HPDE6-E6E7 (cell line): ENCODE results near the gene CTU1.

Experiments
- DNase-seq: peaks from one replicate; pipeline ENCODE4 v3.0.0; 2011; ENCODE audit warnings: missing footprints; ENCODE audit errors: extremely low spot score

The CTU1 gene

DNA sequence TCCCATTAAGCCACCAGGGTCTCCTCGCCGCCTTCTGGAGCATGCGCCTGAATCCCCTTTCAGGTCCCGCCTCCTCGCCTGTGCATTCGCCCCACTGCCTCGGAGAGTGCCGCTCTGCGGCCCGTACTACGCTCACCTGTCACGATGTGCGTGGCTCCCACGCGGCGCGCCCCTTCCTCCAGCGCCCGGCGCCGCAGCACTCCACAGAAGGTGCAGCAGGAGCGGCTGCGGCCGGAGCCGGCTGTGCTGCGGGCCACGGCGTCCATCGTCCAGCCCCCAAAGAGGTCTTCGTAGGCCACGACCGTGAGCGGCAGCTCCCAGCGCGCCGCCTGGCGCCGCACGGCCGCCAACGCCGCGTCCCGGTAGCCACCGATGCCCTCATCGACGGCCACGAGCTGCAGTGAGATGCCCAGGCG is 4.3 kb downstream of the CTU1 start:
- no peak for DNase-seq

DNA sequence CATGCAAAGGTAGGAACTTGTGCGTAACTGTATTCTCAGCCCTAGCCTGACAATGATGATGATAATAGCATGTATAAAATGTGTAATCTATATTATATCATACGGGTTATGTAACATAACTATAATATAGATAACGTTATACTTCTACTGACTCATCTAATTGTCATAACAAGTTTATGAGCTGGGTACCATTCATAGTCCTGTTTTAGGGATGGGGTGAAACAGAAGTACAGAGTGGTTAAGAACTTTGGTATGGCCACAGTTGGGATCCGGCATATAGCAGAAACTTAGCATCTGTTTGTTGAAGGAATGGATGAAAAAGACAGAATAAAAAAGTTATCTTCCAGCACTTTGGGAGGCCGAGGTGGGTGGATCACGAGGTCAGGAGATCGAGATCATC is 5.2 kb downstream of the CTU1 start:
- no peak for DNase-seq

DNA sequence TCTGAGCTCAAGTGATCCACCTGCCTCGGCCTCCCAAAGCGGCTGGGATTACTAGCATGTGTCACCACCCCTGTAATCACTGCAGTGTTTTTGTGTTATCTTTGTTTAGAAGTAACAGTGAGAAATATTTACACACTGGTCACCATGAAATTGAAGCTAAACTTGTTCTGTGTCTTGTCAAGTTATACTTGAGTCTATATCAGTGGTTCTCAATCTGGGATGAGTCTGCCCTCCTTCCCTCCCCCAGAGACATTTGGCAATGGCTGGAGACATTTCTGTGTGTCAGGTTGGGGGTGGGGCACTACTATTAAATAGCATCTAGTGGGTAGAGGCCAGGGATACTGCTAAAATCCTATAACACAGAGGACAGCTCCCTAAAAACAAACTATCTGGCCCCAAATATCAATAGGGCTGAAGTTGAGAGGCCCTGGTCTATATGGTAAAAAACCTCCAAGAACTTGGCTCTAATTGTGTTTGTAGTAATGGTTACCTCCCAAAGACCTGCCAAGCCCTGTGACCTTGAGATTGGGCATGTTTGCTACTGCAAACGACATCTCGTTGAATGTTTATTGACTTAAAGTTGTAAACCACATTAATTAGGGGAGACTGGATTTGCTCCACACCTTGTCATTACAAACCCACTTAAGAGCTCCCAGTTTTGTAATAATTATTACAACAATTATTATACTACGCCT is 6.9 kb downstream of the CTU1 start:
- no peak for DNase-seq

DNA sequence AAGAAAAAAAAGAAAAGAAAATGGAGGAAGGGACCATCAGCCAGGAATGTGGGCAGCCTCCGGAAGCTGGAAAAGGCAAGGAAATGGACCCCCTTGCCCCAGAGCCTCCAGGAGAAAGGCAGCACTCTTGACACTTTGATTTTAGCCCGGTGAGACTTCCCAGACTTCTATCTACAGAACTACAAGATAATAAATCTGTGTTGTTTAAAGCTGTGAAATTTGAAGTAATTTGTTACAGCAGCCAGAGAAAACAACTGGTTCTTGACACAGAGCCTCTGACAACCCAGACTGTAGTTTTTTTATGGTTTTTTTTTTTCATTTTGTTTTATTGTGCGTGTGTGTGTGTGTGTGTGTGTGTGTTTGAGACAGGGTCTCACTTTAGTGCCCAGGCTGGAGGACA is 7.6 kb downstream of the CTU1 start:
- no peak for DNase-seq

DNA sequence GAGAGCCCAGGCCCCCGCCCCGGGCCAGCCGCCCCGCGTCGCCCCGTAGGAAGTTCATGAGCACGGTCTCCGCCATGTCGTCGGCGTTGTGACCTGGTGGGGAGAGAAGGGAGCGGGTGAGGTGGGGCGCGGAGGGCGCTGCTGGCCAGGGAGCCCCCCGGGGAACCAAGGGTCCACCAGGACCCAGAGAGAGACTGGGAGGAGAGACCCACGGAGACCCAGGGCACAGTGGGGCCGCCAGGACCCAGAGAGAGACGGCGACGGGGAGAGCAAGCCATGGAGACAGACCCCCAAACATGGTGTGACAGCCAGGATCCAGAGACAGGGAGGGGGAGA is 9.2 kb downstream of the CTU1 start:
- no peak for DNase-seq

DNA sequence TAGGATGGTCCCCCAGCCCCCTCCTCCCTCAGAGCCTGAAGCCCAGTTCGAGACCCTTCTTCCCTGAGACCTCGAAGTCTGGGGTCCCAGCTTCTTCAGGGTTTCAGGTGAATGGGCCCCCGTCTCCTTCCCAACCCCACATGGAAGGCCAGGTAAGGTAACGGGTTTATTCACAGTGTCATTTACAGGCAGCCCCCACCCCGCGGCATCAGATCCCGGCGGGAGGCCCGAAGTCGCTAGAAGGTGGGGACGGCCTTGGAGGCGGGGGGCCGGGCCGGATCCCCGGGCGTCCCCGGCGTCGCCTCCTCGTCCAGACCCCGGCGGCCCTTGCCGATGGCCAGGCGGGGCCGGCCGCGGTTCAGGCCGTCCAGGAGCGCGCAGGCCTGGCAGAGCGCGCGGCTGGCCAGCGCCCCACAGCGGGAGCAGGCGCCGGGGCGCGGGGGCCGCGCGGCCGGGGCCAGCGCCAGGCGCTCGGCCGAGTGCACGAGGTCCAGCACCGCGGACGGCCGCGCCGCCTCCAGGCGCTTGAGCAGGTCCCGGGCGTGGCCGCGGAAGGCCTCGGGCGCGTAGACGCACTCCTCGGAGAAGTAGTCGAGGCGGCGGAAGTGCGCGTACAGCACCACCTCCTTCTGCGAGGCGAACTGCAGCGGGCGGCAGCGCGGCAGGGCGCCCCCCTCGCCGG is 9.7 kb downstream of the CTU1 start:
- DNase-seq: no peak

DNA sequence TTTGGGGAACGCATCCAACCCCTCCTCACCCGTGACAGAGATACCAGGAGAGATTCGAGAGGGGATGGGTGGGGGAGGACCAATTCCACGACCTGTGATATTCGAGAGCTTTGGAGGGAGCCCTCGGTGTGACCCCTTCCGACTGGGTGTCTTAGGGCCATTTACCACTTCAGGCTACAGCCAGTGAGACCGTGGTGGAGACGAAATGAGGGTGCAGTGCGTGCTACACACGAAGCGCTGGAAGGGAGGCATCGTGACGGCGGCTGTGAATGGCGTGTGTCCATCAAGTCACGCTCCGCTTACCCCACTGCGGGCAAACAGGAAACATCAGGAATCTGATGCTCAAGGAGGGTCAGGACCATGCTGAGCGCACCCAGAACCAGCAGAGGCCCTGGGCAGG is 10.4 kb downstream of the CTU1 start:
- DNase-seq: no peak

DNA sequence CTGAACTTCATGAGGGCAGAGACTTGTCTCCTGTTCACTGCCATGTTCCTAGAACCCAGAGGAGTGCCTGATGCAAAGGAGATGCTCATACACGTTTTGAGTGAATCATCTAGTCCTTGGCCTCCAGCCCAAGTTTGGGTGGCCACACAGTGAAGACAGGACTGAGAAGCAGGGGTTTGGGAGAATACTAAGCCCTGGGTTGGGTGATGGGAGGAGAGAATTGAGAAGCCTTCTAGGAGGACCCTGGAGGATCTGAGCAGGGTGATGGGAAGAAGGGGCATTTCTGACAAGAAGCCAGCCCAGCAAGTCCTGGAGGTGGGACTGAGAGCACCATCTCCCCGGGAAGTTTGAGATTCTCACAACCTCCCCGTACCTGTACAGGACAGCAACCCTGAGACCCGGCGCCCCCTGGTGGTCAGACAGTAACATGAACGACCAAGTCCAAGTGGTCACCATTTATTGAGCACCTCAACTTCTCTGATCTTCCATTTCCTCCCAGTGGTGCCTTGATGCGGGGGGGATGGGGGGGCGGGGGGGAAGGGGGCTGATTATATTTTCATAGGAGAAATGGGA is 11.0 kb downstream of the CTU1 start:
- DNase-seq: peak; percentile 73

DNA sequence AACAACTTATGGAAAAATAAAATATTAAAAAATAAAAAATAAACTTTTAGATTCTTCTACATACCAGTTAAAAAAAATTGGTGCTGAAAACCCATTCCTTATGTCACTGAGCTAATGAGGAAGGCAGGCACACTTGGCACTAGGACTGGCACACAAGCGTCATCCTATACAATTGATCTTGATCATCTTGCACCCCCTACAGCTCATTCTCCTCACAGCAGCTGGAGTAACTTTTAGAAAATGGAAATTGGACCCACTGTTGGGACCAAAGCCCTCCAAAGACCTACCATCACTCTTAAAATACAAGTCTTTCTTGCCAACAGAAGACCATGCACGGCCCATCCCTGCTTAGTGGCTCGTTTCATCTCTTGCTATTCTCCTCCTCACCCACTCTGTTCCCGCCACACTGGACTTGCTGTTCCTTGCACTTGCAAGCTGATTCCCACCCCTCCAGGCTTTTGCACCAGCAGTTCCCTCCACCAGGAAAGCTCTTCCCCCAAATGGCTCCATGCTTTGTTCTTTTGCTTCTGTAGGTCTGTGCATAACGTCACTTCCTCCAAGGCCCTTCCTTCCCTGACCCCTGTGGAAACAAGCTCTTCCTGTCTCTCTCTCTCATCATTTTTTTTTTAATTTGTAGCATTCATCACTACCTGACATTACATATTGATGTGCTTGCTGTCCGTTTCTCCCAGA is 11.6 kb downstream of the CTU1 start:
- no peak for DNase-seq

DNA sequence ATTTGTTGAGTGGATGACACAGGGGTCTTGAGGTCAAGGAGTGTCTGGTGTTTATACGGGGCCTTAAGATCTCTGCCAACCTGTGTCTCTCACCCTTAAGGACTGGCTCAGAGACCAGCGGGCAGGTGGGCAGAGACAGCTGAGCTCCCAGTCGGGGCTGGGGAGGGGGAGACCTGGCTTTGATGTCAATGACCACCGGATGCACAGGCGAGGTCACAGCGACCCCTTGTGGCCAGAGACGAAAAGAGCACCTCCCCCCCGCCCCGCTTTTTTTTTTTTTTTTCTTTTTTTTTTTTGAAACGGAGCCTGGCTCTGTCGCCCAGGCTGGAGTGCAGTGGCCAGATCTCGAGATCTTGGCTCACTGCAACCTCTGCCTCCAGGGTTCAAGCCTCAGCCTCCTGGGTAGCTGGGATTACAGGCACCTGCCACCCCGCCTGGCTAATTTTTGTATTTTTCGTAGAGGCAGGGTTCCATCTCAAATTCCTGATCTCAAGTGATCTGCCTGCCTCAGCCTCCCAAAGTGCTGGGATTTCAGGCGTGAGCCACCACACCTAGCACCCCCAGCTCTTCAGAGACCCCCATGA is 13.4 kb downstream of the CTU1 start:
- DNase-seq: no peak

DNA sequence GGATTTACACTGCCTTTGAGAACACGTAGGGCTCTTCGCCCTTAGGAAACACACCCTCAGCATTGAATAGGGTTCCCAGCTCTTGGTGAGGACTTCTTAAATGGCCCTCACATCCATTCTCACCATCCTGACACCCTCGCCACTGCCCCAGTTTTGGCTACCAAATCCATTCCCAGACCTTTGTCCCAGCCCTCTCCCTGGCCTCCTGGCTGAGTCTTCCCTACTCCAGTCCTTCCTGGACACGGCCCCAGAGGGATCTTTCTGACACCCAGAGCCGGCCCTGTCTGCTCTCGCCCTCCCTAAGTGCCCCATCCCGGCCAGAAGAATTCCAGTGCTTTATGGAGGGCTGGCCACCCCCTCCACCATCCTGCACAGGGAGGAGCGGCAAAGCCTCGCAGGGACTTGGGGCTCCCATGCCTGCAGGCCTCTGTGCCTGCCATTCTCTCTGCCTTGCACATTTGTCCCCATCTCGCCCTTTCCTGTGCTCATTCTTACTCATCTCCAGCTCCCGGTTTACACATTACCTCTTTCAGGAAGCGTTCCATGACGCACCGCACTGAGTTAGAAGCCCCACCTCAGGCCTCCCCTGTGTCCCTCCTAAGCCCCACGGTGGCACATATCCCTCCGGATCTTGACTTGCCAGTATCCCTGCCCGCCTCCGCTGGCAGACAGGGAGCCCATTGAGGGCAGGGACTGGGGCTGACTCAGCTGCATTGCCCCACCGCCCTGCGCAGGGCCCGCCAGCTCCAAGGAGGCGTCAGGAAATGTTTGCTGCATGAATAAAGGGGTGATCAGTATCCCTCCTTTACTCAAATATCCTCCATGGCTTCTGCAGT is 14.5 kb downstream of the CTU1 start:
- DNase-seq: no peak

DNA sequence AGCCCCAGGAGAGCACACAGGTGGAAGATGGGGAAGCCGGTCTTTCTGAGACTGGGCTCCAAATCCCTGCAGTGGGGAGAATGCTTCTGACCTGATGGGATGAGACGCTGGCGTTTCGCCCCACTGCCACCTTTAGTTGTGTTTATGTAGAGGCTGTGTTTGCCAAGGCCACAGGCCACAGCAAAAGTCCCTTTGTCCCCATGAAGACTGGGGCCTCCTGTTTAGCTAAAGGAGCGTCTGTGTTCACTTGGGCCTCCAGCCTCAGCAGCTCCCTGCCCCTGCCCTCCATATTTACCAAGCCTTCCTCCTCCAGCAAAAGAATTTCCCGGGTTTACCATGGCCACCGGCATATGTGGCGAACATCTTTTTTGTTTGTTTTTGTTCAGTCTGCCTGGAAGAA is 15.1 kb downstream of the CTU1 start:
- DNase-seq: no peak

DNA sequence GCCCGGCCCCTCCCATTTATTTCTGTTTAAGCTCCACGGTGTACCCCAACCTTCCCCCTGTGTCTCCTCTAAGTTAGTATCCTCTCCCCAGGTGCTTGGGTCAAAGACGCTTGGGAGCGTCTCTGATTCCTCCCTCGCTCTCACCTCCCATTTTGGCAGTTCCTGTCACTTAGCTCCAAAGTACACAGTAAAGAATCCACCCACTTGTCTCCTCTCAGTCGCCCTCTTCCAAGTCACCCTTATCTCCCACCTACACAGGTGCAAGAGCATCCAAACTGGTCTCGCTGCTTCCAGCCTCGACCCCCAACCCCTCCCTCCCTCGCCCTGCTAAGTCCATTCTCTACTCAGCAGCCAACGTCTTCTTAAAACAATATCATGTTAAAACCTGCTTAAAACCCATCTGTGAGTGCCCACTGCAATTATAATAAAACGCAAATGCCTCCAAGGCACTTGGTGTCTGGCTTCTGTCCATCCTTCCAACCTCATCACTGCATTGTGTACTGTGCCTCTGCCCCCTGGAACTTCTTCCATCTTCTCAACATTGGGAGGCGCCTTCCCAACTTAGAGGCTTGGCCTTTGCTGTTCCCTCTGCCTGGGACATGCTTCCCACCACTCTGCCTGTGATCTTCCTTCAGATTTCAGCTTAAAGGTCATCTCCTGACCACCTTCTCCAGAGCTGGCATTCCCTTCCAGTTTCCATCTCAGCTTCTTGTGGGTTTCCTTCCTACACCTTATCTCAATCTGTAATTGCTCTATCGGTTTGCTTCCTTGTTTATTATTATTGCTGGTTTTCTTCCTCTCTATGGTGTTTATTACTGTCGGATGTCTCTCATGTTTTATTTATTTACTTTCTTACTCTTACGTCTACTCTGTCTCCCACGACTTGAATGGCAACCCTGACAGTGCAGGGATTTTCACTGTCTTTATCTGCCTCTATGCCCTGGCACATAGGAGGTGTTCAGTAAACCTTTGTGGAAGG is 16.0 kb downstream of the CTU1 start:
- DNase-seq: no peak

DNA sequence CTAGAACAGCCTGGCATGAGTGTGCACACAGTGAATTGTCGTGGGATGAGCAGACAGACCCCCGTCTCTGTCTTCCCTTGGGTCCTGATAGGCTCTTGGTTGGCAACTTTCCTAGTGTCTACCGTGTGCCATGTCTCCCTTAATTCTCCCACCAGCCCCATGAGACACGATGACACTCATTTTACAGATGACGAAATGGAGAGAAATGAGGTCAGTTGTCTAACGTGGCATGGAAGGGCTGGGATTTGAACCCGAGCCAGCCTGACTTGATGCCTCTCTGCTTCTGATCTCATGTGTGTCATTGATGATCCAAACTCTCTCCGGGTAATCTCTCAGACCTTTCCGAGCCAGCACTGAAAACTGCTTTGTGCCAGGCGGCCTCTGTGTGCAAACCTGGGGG is 17.1 kb downstream of the CTU1 start:
- no peak for DNase-seq

DNA sequence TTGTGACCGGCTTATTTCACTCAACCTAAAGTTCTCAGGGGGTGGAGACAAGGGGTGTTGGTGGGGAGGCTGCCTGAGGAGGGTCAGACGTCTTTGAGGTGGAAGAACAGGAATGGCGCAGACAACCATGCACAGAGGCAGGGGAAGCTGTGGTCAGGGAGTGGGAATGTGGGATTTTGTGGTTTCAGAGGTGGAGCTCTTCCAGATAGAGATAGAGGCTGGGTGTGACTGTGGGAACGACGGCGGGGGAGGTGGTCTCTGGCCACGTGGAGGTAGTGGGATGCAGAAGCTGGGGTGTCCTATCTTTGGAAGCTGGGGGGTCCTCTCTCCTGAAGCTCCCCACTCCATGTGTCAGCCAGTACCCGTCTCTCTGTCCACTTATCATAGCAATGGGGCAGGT is 17.7 kb downstream of the CTU1 start:
- DNase-seq: no peak

DNA sequence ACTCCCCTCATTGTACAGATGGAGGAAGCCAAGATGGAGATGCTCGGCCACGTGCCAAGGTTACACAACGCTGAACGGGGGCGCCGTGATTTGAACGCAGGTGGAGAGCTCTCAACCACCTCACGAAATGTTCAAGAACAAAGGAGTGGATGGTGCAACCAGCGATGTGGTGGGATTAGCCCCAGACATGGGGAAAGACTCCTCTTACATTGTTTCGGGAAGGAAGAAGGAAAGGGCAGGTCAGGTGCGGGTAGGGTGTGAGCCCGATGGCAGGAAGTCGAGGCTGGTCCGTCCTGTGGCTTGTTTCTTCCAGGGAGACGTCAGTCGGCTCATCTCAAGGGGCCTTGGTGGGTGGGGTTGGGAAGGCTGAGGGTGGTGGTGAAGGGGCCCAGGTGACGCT is 18.4 kb downstream of the CTU1 start:
- no peak for DNase-seq

DNA sequence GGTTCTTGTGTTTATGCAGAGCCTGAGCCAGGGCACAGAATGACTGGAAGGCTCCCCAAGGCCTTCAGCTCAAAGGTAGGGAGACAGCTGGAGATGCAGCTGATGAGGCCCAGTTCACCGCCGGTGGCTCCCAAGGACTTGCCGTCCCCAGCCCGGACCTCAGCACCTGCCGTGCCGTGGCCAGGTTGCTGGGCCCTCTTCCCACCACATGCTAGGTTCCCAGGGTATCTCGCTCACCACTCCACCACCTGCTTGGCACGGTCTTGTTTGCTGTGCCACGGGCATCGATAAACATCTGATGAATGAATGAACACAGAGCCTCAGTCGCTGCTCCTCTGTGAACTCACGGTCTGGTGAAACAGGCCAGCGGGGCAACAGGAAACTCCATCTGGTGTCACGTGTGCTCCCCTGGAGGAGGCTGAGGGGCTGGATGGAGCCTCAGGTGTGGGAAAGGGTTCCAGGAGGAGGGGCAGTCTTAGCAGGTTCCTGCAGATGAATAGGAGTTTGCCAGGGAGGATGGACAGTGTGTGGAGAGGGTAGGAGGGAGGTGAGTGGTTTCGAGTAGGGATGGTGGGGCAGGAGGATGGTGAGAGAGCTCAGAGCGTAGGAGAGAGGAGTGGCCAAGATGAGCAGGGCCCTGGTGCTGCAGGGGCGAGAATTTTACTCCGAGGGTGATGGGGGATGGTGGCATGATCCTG is 21.9 kb downstream of the CTU1 start:
- DNase-seq: no peak

DNA sequence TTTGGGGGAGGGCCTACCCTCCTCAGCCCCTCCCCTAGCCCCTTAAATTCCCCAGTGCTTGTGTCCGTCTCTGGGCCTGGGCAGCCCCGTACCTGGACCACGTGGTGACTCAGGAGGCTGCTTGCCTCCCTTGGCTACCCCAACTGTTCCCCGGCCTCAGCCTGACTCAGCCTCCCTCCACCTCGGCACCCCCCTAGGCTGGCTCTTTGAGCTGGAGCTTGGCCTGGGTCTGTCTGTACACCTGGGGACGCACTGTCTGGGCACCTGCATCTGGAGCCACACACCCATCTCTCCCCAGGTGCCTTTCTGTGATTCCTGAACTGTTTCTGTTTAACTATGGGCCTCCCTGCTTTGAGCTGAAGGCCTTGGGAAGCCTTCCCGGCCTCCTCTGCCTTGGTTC is 23.7 kb downstream of the CTU1 start:
- no peak for DNase-seq

DNA sequence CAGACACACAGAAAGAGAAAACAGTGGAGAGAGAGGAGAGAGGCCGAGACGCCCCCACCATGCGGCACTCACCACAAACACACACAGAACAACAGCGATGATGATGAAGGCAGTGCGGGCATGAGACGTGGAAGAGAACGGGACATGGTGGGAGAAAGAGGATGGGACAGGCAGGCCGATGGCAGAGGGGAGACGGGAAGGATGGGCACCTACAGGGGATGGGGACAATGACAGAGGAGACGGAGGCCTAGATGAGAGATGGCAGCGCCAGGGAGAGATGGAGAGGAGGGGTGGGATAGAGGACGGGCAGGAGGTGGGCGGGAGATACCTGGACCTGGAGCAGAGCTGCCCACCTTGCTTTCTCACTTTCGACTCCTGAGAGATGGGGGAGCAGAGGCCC is 24.4 kb downstream of the CTU1 start:
- DNase-seq: no peak

DNA sequence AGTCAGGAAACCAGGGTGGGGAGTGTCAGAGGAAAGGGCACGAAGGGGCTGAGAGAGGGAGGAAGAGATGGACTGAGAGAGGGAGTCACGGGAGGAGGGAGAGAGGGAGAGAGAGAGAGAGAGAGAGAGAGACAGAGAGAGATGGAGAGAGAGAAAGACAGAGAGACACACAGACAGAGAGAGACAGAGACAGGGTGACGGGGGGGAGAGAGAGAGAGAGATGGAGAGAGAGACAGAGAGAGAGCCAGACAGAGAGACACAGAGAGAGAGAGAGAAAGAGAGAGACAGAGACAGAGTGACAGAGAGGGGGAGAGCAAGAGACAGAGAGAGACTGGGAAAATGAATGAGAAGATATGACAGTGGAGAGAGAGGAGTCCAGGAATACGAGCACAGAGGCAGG is 25.0 kb downstream of the CTU1 start:
- no peak for DNase-seq
